ENCODE measurements around the gene LPP. TPM values are rescaled to one million over a fixed set of nuclear protein-coding genes. Genes with fewer than 3 reads are reported as not detected.
"Not testable (repeated sequence)": the region's sequence is repeated elsewhere in the genome, so short reads cannot be mapped to it uniquely, and the experiment has no call there.

LPP gene
- total RNA-seq, 1 donor from 2014 or later, result 114 TPM

GRCh38 chr3:188445175-188445574 is 291.2 kb downstream of the LPP start:
- DNase-seq (ENCODE audit: missing footprints); intact Hi-C loops (cut with DNase I); ATAC-seq: not testable (repeated sequence)

- ATAC-seq, result no peak
- intact Hi-C loops (cut with DNase I), result no loop called here
- no peak for DNase-seq (ENCODE audit: missing footprints)
Observed at GRCh38 chr3:188446014-188446413, 292.1 kb downstream of the LPP start.

GRCh38 chr3:188446766-188447165 is 292.8 kb downstream of the LPP start:
- ATAC-seq (no peak), DNase-seq (ENCODE audit: missing footprints) (no peak)
- intact Hi-C loops (cut with DNase I), result no loop called here

GRCh38 chr3:188448813-188449212 is 294.9 kb downstream of the LPP start:
- no peak for DNase-seq (ENCODE audit: missing footprints)
- intact Hi-C loops (cut with DNase I), result no loop called here
- no peak for ATAC-seq

- intact Hi-C loops (cut with DNase I), result no loop called here
- DNase-seq (ENCODE audit: missing footprints) (no peak), ATAC-seq (no peak)
Observed at GRCh38 chr3:188449421-188449820, 295.5 kb downstream of the LPP start.

GRCh38 chr3:188452158-188452772 is 298.3 kb downstream of the LPP start:
- DNase-seq (ENCODE audit: missing footprints) (no peak), ATAC-seq (no peak)
- intact Hi-C loops (cut with DNase I), result no loop called here

- intact Hi-C loops (cut with DNase I), result no loop called here
Observed at GRCh38 chr3:188453431-188454384, 299.8 kb downstream of the LPP start.

GRCh38 chr3:188455748-188456147 is 301.8 kb downstream of the LPP start:
- intact Hi-C loops (cut with DNase I), result no loop called here
- ATAC-seq (no peak), DNase-seq (ENCODE audit: missing footprints) (no peak)

More at GRCh38 chr3:188453431-188454384, 299.8 kb downstream of the LPP start:
- no peak for ATAC-seq
- DNase-seq (ENCODE audit: missing footprints), result no peak

- intact Hi-C loops (cut with DNase I), result no loop called here
- no peak for DNase-seq (ENCODE audit: missing footprints)
- ATAC-seq, result no peak
Observed at GRCh38 chr3:188458756-188459155, 304.8 kb downstream of the LPP start.

- DNase-seq (ENCODE audit: missing footprints) (no peak), ATAC-seq (no peak)
- intact Hi-C loops (cut with DNase I), result no loop called here
Observed at GRCh38 chr3:188465311-188465710, 311.4 kb downstream of the LPP start.

GRCh38 chr3:188468196-188468595 is 314.2 kb downstream of the LPP start:
- ATAC-seq, result no peak
- intact Hi-C loops (cut with DNase I), result no loop called here
- DNase-seq (ENCODE audit: missing footprints), result no peak

GRCh38 chr3:188468662-188469061 is 314.7 kb downstream of the LPP start:
- intact Hi-C loops (cut with DNase I), result no loop called here
- no peak for DNase-seq (ENCODE audit: missing footprints)
- ATAC-seq, result peak; percentile 76

- intact Hi-C loops (cut with DNase I), result no loop called here
- peak; percentile 90 for ATAC-seq
Observed at GRCh38 chr3:188469228-188469885, 315.4 kb downstream of the LPP start.

GRCh38 chr3:188470508-188471130 is 316.7 kb downstream of the LPP start:
- intact Hi-C loops (cut with DNase I), result loop anchor here (10.0 kb wide), 1 partner anchor 726 kb away; the partner anchor contains the start of gene BCL6
- no peak for ATAC-seq

More at GRCh38 chr3:188469228-188469885, 315.4 kb downstream of the LPP start:
- DNase-seq (ENCODE audit: missing footprints), result no peak

GRCh38 chr3:188471723-188472122 is 317.8 kb downstream of the LPP start:
- no peak for ATAC-seq
- intact Hi-C loops (cut with DNase I), result loop anchor here (10.0 kb wide), 1 partner anchor 727 kb away; the partner anchor contains the start of gene BCL6

More at GRCh38 chr3:188470508-188471130, 316.7 kb downstream of the LPP start:
- no peak for DNase-seq (ENCODE audit: missing footprints)

GRCh38 chr3:188472336-188472735 is 318.4 kb downstream of the LPP start:
- ATAC-seq (no peak), DNase-seq (ENCODE audit: missing footprints) (no peak)
- intact Hi-C loops (cut with DNase I), result loop anchor here (10.0 kb wide), 1 partner anchor 728 kb away; the partner anchor contains the start of gene BCL6

More at GRCh38 chr3:188471723-188472122, 317.8 kb downstream of the LPP start:
- no peak for DNase-seq (ENCODE audit: missing footprints)

- ATAC-seq, result no peak
- no peak for DNase-seq (ENCODE audit: missing footprints)
- intact Hi-C loops (cut with DNase I), result loop anchor here (10.0 kb wide), 1 partner anchor 728 kb away; the partner anchor contains the start of gene BCL6
Observed at GRCh38 chr3:188473045-188473444, 319.1 kb downstream of the LPP start.

GRCh38 chr3:188473591-188474288 is 319.8 kb downstream of the LPP start:
- ATAC-seq (no peak), DNase-seq (ENCODE audit: missing footprints) (no peak)
- intact Hi-C loops (cut with DNase I), result loop anchor here (10.0 kb wide), 1 partner anchor 729 kb away; the partner anchor contains the start of gene BCL6

Data from Right ventricle myocardium inferior (tissue), 1 donor.